ENCODE results near the gene SLC38A1.

GRCh38 chr12:46261646-46262045, 7.2 kb downstream of the SLC38A1 start:
- TF ChIP-seq TAF1 (IDR thresholded peaks at IDR 0.05; ENCODE audit: low read depth, low read length) (no peak), POLR2A (IDR thresholded peaks at IDR 0.05; ENCODE audit: low read depth, low read length) (no peak), POLR2AphosphoS5 (IDR thresholded peaks at IDR 0.05; ENCODE audit: low read depth, low read length) (no peak), POU2F2 (IDR thresholded peaks at IDR 0.05; ENCODE audit: low read depth, low read length) (no peak)
